IMR-90 (cell line): ENCODE data around the gene BDKRB1. TPM values are rescaled to one million over a fixed set of nuclear protein-coding genes. Genes with fewer than 3 reads are reported as not detected.
A peak's percentile ranks its signal among the peaks of the same experiment; 100 is the strongest.

Source experiments
- ATAC-seq: fragments of 200-7000 bp; cut with Tn5 transposase; 2 replicates; pipeline ENCODE4 v1.9.1; 2020; ENCODE audit warnings: low read depth, mild to moderate bottlenecking, moderate library complexity
- BruUV-seq: library from RNA; stranded (reverse); fragments of 400-500 nt; replicated peaks from 2 replicates; lab custom pipeline; 2021; lab: Mats Ljungman, UMichigan
- CTCF ChIA-PET: fragments of 300-600 bp; formaldehyde crosslinking; extraction: SDS; loops from one replicate; lab custom pipeline; 2021; ENCODE audit warnings: antibody characterized with exemption; lab: Yijun Ruan, JAX
- POLR2A ChIA-PET: fragments of 300-600 bp; sonication (Branson Sonifier 250); formaldehyde crosslinking; loops from one replicate; lab custom pipeline; 2022; ENCODE audit warnings: antibody characterized with exemption; ENCODE audit not compliant: unreplicated experiment; lab: Charles Lee
- DNase-seq: peaks from one replicate; pipeline ENCODE4 v3.0.0; 2013
- H2AFZ ChIP-seq: replicated peaks from 2 replicates; pipeline ENCODE3; 2013; ENCODE audit warnings: low read length, mild to moderate bottlenecking; ENCODE audit not compliant: poor library complexity
- H2AK5ac ChIP-seq: 2 replicates; pipeline ENCODE4 v1.6.1; 2013; ENCODE audit warnings: low read depth, low read length, inconsistent platforms
- H2AK9ac ChIP-seq: replicated peaks from 2 replicates; pipeline ENCODE3; 2013; ENCODE audit warnings: mild to moderate bottlenecking, low read depth, low read length, moderate library complexity; ENCODE audit not compliant: poor library complexity
- H2BK120ac ChIP-seq: 2 replicates; pipeline ENCODE4 v1.6.1; 2013; ENCODE audit warnings: low read depth, low read length, inconsistent platforms
- H2BK15ac ChIP-seq: 3 replicates; pipeline ENCODE4 v1.6.1; 2013; ENCODE audit warnings: low read depth, low read length, inconsistent platforms
- H2BK20ac ChIP-seq: 2 replicates; pipeline ENCODE4 v1.6.1; 2013; ENCODE audit warnings: low read depth, mild to moderate bottlenecking, inconsistent platforms, low read length, moderate library complexity
- H2BK5ac ChIP-seq: 2 replicates; pipeline ENCODE4 v1.6.1; 2013; ENCODE audit warnings: mild to moderate bottlenecking, low read depth, low read length, inconsistent platforms; ENCODE audit not compliant: poor library complexity, severe bottlenecking
- H3K14ac ChIP-seq: replicated peaks from 2 replicates; pipeline ENCODE4 v1.6.1; 2013; ENCODE audit warnings: low read depth, low read length, inconsistent platforms
- H3K18ac ChIP-seq: 2 replicates; pipeline ENCODE4 v1.6.1; 2013; ENCODE audit warnings: low read depth, low read length, control low read depth
- H3K23ac ChIP-seq: 2 replicates; pipeline ENCODE4 v1.6.1; 2013; ENCODE audit warnings: low read depth, low read length, inconsistent platforms
- H3K27ac ChIP-seq: 2 replicates; pipeline ENCODE4 v1.5.1; 2013; ENCODE audit warnings: mild to moderate bottlenecking, control low read depth, low read length; ENCODE audit not compliant: insufficient read depth
- H3K27me3 ChIP-seq: 2 replicates; pipeline ENCODE4 v1.6.1; 2013; ENCODE audit warnings: low read length; ENCODE audit not compliant: control insufficient read depth, insufficient read depth
- H3K36me3 ChIP-seq: 2 replicates; pipeline ENCODE4 v1.6.1; 2013; ENCODE audit warnings: low read length, mixed read lengths; ENCODE audit not compliant: control insufficient read depth, insufficient read depth
- H3K4ac ChIP-seq: 2 replicates; pipeline ENCODE4 v1.6.1; 2013; ENCODE audit warnings: low read depth, low read length, inconsistent platforms
- H3K4me1 ChIP-seq: 2 replicates; pipeline ENCODE4 v1.6.1; 2013; ENCODE audit warnings: low read length, mixed read lengths; ENCODE audit not compliant: control insufficient read depth, insufficient read depth
- H3K4me2 ChIP-seq: 2 replicates; pipeline ENCODE4 v1.6.1; 2013; ENCODE audit warnings: low read depth, mild to moderate bottlenecking, control low read depth, low read length, moderate library complexity
- H3K4me3 ChIP-seq: 2 replicates; pipeline ENCODE4 v1.5.1; 2013; ENCODE audit warnings: low read depth, mild to moderate bottlenecking, control low read depth, low read length, moderate library complexity; ENCODE audit not compliant: insufficient read depth
- H3K56ac ChIP-seq: 2 replicates; pipeline ENCODE4 v1.6.1; 2013; ENCODE audit warnings: low read length, inconsistent platforms; ENCODE audit not compliant: insufficient read depth; ENCODE audit errors: extremely low read depth
- H3K79me1 ChIP-seq, 2 experiments: 2 replicates each; pipeline ENCODE4 v1.6.1; 2013; ENCODE audit warnings: low read length in 2 of 2, inconsistent platforms in 1 of 2, low read depth in 1 of 2
- H3K9ac ChIP-seq: 2 replicates; pipeline ENCODE4 v1.6.1; 2013; ENCODE audit warnings: low read depth, low read length, control low read depth
- H3K9me1 ChIP-seq: 2 replicates; pipeline ENCODE4 v1.6.1; 2013; ENCODE audit warnings: low read length, inconsistent platforms; ENCODE audit not compliant: insufficient read depth
- H3K9me3 ChIP-seq: 2 replicates; pipeline ENCODE4 v1.6.1; 2013; ENCODE audit warnings: low read length; ENCODE audit not compliant: control insufficient read depth, insufficient read depth
- H4K20me1 ChIP-seq: 2 replicates; pipeline ENCODE4 v1.6.1; 2013; ENCODE audit warnings: low read length, inconsistent platforms; ENCODE audit not compliant: insufficient read depth
- H4K5ac ChIP-seq: 2 replicates; pipeline ENCODE4 v1.6.1; 2013; ENCODE audit warnings: mild to moderate bottlenecking, low read depth, low read length, control low read depth
- H4K8ac ChIP-seq, 2 experiments: 2 replicates each; pipeline ENCODE4 v1.6.1; 2013; ENCODE audit warnings: low read depth in 2 of 2, low read length in 2 of 2, control low read depth in 1 of 2, inconsistent platforms in 1 of 2
- H4K91ac ChIP-seq: 2 replicates; pipeline ENCODE4 v1.6.1; 2013; ENCODE audit warnings: low read depth, low read length, inconsistent platforms; ENCODE audit not compliant: insufficient read depth
- CEBPB ChIP-seq: IDR thresholded peaks from 2 replicates; pipeline ENCODE4 v1.6.1; 2012; ENCODE audit warnings: low read depth, low read length, improper control_type of control experiment
- FOS ChIP-seq: fragments of 150-350 bp; IDR thresholded peaks from 2 replicates; pipeline ENCODE4 v1.6.1; 2016; ENCODE audit warnings: low read depth, low read length
- MXI1 ChIP-seq: IDR thresholded peaks from 2 replicates; pipeline ENCODE4 v1.6.1; 2012; ENCODE audit warnings: low read depth, mild to moderate bottlenecking, low read length, moderate library complexity, borderline replicate concordance
- RAD21 ChIP-seq: IDR thresholded peaks from 2 replicates; pipeline ENCODE4 v1.6.1; 2012; ENCODE audit warnings: low read length, improper control_type of control experiment
- RCOR1 ChIP-seq: IDR thresholded peaks from 2 replicates; pipeline ENCODE4 v1.6.1; 2012; ENCODE audit warnings: mild to moderate bottlenecking, low read length, improper control_type of control experiment; ENCODE audit not compliant: insufficient replicate concordance
- RFX5 ChIP-seq: IDR thresholded peaks from 2 replicates; pipeline ENCODE4 v1.8.0; 2012; ENCODE audit warnings: low read depth, mild to moderate bottlenecking, low read length, moderate library complexity
- WGBS, 2 experiments: methylation state at CpG; one replicate each; pipeline versions ENCODE4 v1.1.5 to v1.1.7; 2013; ENCODE audit warnings: missing lambda C conversion rate in 2 of 2; ENCODE audit not compliant: insufficient read length in 1 of 2; ENCODE audit errors: extremely low coverage in 2 of 2; 5-methylcytosine and 5-hydroxymethylcytosine counted together
- dilution Hi-C: fragments of 300-500 bp; cut with HindIII; formaldehyde crosslinking; loops from one replicate; pipeline ENCODE4 v1.14.3; 2018; ENCODE audit warnings: low sequenced_read_pairs; ENCODE audit not compliant: unreplicated experiment
- in situ Hi-C: fragments of 300-500 bp; cut with MboI; formaldehyde crosslinking; loops from 3 replicates; pipeline ENCODE4 v1.14.3; 2019; ENCODE audit warnings: low sequenced_read_pairs, inconsistent platforms, mixed read lengths
- intact Hi-C: fragments of 100-400 bp; cut with micrococcal nuclease; formaldehyde crosslinking; loops from 2 replicates; pipeline ENCODE4 v1.10.0; 2022
- polyA plus RNA-seq, 3 experiments: library from polyadenylated mRNA; depleted of rRNA; stranded (reverse); fragments of >200 nt; gene quantifications; 2 replicates each; pipeline ENCODE4 v1.2.3, GENCODE V29; 2012; ENCODE audit warnings: low replicate concordance in 1 of 3
- total RNA-seq: library from RNA; depleted of rRNA; stranded (reverse); fragments of >200 nt; gene quantifications from 2 replicates; pipeline ENCODE4 v1.2.3, GENCODE V29; 2012
- TF ChIP-seq, protein P1 (sequence below): fragments of 150-350 bp; IDR thresholded peaks from 2 replicates; pipeline ENCODE4 v1.6.1; 2017; ENCODE audit warnings: mild to moderate bottlenecking, antibody characterized with exemption, low read length, low read depth

Gene BDKRB1
- total and polyA plus RNA-seq, 2 of the 4 experiments (the other 2 are of a cell fraction), result 56.5 to 130 TPM

DNA sequence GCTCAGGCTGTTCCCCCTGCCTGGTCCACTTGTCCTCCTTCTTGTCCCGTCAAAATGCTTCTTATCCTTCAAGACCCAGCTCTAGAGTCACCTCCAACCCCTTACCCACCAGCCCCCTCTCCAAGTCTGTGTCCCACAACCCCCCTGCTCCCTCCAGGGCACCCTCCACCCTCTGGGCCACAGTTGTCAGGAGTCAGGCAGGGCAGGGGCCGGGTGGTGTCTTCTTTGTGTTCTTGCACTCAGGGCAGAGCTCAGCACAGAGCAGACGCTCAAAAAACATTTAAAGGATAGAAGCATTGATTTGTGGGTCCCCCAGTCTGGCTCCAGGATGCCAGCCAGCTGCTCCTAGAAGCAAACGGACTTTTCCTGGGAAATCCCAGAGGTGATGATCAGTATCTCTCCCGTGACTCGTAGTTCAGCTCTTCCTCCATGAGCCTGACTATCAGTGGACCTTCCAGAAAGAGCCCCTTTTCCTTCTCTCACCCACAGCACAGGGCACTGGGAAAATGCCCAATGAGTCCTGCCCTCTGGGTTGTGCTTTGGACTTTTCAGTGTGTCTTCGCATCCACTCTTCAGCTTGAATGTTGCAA lies 17.2 kb upstream of the BDKRB1 start:
- H3K36me3 ChIP-seq, result peaks cover 93% of the 10 kb centered on the region
- no peaks in the 10 kb centered on the region for H3K9me3 ChIP-seq
- peak overlapping the region; percentile 35; the same call in 1 of the 2 replicates for H3K23ac ChIP-seq
- H2BK15ac ChIP-seq, result no peak overlapping the region
- ChIA-PET POLR2A (no interaction called here), CTCF (no interaction called here)
- TF ChIP-seq RCOR1, result no peak
- TF ChIP-seq RFX5, result no peak
- no peak for TF ChIP-seq FOS
- TF ChIP-seq MXI1, result no peak
- no peak for TF ChIP-seq RAD21
- TF ChIP-seq CEBPB, result no peak
- TF ChIP-seq, protein P1, sequence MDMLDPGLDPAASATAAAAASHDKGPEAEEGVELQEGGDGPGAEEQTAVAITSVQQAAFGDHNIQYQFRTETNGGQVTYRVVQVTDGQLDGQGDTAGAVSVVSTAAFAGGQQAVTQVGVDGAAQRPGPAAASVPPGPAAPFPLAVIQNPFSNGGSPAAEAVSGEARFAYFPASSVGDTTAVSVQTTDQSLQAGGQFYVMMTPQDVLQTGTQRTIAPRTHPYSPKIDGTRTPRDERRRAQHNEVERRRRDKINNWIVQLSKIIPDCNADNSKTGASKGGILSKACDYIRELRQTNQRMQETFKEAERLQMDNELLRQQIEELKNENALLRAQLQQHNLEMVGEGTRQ, result no peak
- peaks cover 22% of the 10 kb centered on the region for H3K9me1 ChIP-seq
- no peak overlapping the region for H4K91ac ChIP-seq
- in situ Hi-C loops, result no loop called here
- H2AFZ ChIP-seq, result no peak overlapping the region
- H3K18ac ChIP-seq, result no peak overlapping the region
- H3K9ac ChIP-seq, result no peak overlapping the region
- no peak overlapping the region for H2BK20ac ChIP-seq
- peaks cover 10% of the 10 kb centered on the region for H3K4me1 ChIP-seq
- intact Hi-C loops, result no loop called here
- ATAC-seq (no peak), DNase-seq (no peak)
- dilution Hi-C loops, result no loop called here
- WGBS, 2 experiments, result 100% methylated on average over 2 of the region's 7 CpGs; no CpG with 5 or more reads in 1 of the 2 experiments
- no peak overlapping the region for H3K4ac ChIP-seq
- H3K4me2 ChIP-seq, result no peak overlapping the region
- no peak overlapping the region for H2BK5ac ChIP-seq
- BruUV-seq, result no TSS peak
- H4K8ac ChIP-seq, result no peak overlapping the region
- no peak overlapping the region for H4K5ac ChIP-seq
- H4K20me1 ChIP-seq, result peaks cover 9% of the 10 kb centered on the region
- H3K27me3 ChIP-seq, result no peaks in the 10 kb centered on the region
- no peak overlapping the region for H2BK120ac ChIP-seq
- H3K27ac ChIP-seq, result 0 out of 2 replicates have a peak overlapping the region, but pooled peaks have one; percentile 0
- peak overlapping the region; percentile 42 for H2AK9ac ChIP-seq
- no peak overlapping the region for H2AK5ac ChIP-seq
- H3K14ac ChIP-seq, result no peak overlapping the region
- no peak overlapping the region for H3K56ac ChIP-seq
- peaks cover 44 to 80% of the 10 kb centered on the region in 2 experiments for H3K79me1 ChIP-seq
- no peak overlapping the region for H3K4me3 ChIP-seq
